Activated naive CD4-positive, alpha-beta T cell treated with anti-CD3 and anti-CD28 coated beads, Interleukin-2, amount 50 U/mL, for 72 hours (primary cell): ENCODE data around the gene PET100. TPM values are rescaled to one million over a fixed set of nuclear protein-coding genes. Genes with fewer than 3 reads are reported as not detected.

Experiments used
- ATAC-seq, 2 donors: fragments of 150-1000 bp; cut with Tn5 transposase; 2 replicates each; pipeline ENCODE4 v1.10.0; 2021; ENCODE audit warnings: mild to moderate bottlenecking in 2 of 2, moderate library complexity in 2 of 2
- DNase-seq, 2 donors: peaks; one replicate each; pipeline ENCODE4 v3.0.0; 2021 to 2022; ENCODE audit warnings: low spot score in 2 of 2
- H3K27ac Mint-ChIP-seq, 2 donors: one replicate each; pipeline ENCODE4 v1.8.0; 2022; ENCODE audit warnings: mild to moderate bottlenecking in 2 of 2, mixed read lengths in 2 of 2
- H3K36me3 Mint-ChIP-seq, 2 donors: one replicate each; pipeline ENCODE4 v1.8.0; 2022; ENCODE audit warnings: mixed read lengths in 2 of 2
- H3K9me3 Mint-ChIP-seq, 2 donors: one replicate each; pipeline ENCODE4 v1.8.0; 2022; ENCODE audit warnings: mixed read lengths in 2 of 2
- total RNA-seq, 2 donors: library from RNA; stranded (reverse); gene quantifications; one replicate each; pipeline ENCODE4 v1.2.3, GENCODE V29; 2022

PET100 gene
- total RNA-seq, 2 donors from 2014 or later = 101 to 108 TPM

GRCh38 chr19:7678971-7679751 lies 49.6 kb downstream of the PET100 start:
- ATAC-seq = peak; percentile 62 to 67
- peaks cover 8 to 12% of the 10 kb centered on the region in 2 donors for H3K36me3 Mint-ChIP-seq
- H3K27ac Mint-ChIP-seq = peak overlapping the region; percentile 57 to 91
- H3K9me3 Mint-ChIP-seq = no peaks in the 10 kb centered on the region
- peak; percentile 53 to 67 for DNase-seq

GRCh38 chr19:7679771-7680605 lies 50.4 kb downstream of the PET100 start:
- ATAC-seq (no peak), DNase-seq (no peak)
- peak overlapping the region; percentile 15 to 91 for H3K27ac Mint-ChIP-seq
- no peaks in the 10 kb centered on the region for H3K9me3 Mint-ChIP-seq
- H3K36me3 Mint-ChIP-seq = peaks cover 5 to 12% of the 10 kb centered on the region in 2 donors

GRCh38 chr19:7680606-7681339 lies 51.2 kb downstream of the PET100 start, which contains the start of gene TRAPPC5:
TSS of gene TRAPPC5 (plus strand) at chr19:7680833. CDS start at chr19:7682254, 1,421 bp downstream.
- peak; percentile 42 to 54 for ATAC-seq
- Mint-ChIP-seq H3K27ac (peak within 1 kb of the TSS; percentile 91 to 95), H3K36me3 (peaks cover 5 to 12% of the 10 kb centered on the region in 2 donors), H3K9me3 (no peaks in the 10 kb centered on the region)
- peak; percentile 91 to 94 for DNase-seq

Other genes with a start within 250 kb of the PET100 start
- gene PEX11G, start 140.8 kb upstream of the PET100 start, total RNA-seq = under 1 TPM; 0.27 to 0.74 TPM
- gene ZNF358, start 113.7 kb upstream of the PET100 start, total RNA-seq = 10 to 100 TPM in 1 of 2 donors, under 1 TPM in 1; 0.59 to 11.1 TPM
- gene MCOLN1, start 107.2 kb upstream of the PET100 start, total RNA-seq = 10 to 100 TPM; 10.3 to 11.0 TPM
- gene PNPLA6, start 94.1 kb upstream of the PET100 start, total RNA-seq = 100 to 1,000 TPM; 102 to 138 TPM
- under 1 TPM; 0.07 to 0.80 TPM for gene CAMSAP3, start 33.9 kb upstream of the PET100 start, total RNA-seq
- gene XAB2, start 248 bp upstream of the PET100 start, total RNA-seq = 10 to 100 TPM; 46.4 to 65.6 TPM
- gene PCP2, start 3.9 kb downstream of the PET100 start, total RNA-seq = 1 to 10 TPM; 1.8 to 4.2 TPM
- 100 to 1,000 TPM; 103 to 111 TPM for gene STXBP2, start 7.3 kb downstream of the PET100 start, total RNA-seq
- gene RETN, start 39.3 kb downstream of the PET100 start, total RNA-seq = not detected
- not detected for gene MCEMP1, start 47.3 kb downstream of the PET100 start, total RNA-seq
- 10 to 100 TPM; 58.9 to 84.4 TPM for gene TRAPPC5, start 51.0 kb downstream of the PET100 start, total RNA-seq
- under 1 TPM; 0.56 to 0.57 TPM for gene FCER2, start 72.3 kb downstream of the PET100 start, total RNA-seq
- gene CLEC4G, start 102.3 kb downstream of the PET100 start, total RNA-seq = not detected
- not detected for gene CD209, start 117.7 kb downstream of the PET100 start, total RNA-seq
- not detected for gene CLEC4M, start 133.4 kb downstream of the PET100 start, total RNA-seq
- 1 to 10 TPM; 4.6 to 7.8 TPM for gene EVI5L, start 200.4 kb downstream of the PET100 start, total RNA-seq
- under 1 TPM; 0.20 to 0.97 TPM for gene PRR36, start 244.6 kb downstream of the PET100 start, total RNA-seq